Measurements from ENCODE around the gene TRIOBP. TPM values are rescaled to one million over a fixed set of nuclear protein-coding genes. Genes with fewer than 3 reads are reported as not detected.

The TRIOBP gene
- total and polyA plus RNA-seq, 2 of the 13 experiments (the other 11 are each of a cell fraction or from before 2014, with no cell fraction given): 6.1 to 15.4 TPM

DNA sequence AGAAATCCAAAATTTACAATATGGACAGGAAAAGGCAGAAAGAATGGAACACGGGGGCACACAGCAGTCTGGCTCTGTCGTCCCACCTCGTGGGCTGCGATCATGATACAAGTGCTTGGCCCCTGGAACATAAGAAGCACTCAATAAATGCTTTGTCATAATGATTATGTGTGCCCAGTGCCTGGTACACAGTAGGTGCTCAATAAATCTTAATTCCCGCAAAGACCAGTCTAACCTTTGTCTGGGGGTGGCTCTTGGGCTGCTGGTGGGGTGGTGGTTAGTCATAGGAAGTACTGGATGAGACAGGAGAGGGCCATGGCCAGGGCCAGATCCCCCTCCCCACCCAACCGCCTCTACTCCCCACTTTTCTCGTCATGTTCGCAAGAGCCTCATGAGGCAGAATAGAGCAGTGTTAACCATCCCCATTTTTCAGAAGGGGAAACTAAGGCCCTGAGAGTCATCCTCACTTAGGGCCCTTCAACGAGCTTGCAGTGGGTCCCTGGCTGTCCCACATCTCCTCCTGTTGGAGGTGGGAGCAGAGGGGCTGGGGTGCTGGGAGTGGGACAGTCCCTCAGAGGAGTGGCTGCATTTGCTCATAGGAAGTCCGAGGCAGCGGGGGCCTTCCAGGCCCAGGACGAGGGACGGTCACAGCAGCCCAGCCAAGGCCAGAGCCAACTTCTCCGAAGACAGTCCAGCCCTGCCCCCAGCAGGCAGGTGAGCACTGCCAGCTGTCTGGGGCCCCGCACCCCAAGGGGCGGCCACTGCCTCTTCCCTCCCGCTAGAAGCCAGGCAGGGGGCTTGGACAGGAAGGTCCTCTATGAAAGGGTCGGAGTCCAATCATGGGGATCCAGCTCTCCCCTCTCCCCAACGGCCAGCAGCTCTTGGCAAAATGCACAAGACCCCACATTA lies 36.1 kb downstream of the TRIOBP start (continued):
- TF ChIP-seq, protein P1, sequence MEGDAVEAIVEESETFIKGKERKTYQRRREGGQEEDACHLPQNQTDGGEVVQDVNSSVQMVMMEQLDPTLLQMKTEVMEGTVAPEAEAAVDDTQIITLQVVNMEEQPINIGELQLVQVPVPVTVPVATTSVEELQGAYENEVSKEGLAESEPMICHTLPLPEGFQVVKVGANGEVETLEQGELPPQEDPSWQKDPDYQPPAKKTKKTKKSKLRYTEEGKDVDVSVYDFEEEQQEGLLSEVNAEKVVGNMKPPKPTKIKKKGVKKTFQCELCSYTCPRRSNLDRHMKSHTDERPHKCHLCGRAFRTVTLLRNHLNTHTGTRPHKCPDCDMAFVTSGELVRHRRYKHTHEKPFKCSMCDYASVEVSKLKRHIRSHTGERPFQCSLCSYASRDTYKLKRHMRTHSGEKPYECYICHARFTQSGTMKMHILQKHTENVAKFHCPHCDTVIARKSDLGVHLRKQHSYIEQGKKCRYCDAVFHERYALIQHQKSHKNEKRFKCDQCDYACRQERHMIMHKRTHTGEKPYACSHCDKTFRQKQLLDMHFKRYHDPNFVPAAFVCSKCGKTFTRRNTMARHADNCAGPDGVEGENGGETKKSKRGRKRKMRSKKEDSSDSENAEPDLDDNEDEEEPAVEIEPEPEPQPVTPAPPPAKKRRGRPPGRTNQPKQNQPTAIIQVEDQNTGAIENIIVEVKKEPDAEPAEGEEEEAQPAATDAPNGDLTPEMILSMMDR (CRISPR knock-in tag; IDR thresholded peaks at IDR 0.05): peak; percentile 54
- peak; percentile 1; the same call in 1 of the 2 replicates for TF ChIP-seq SALL1 (CRISPR knock-in tag; IDR thresholded peaks at IDR 0.05)
- TF ChIP-seq ZNF552 (CRISPR knock-in tag; IDR thresholded peaks at IDR 0.05; ENCODE audit: borderline replicate concordance): no peak
- no peak for TF ChIP-seq ZNF44 (CRISPR knock-in tag; IDR thresholded peaks at IDR 0.05)
- TF ChIP-seq CEBPB (IDR thresholded peaks at IDR 0.05; ENCODE audit: borderline replicate concordance, low read depth, low read length): no peak
- TF ChIP-seq JUND (CRISPR knock-in tag; IDR thresholded peaks at IDR 0.05): no peak
- TF ChIP-seq, protein P2, sequence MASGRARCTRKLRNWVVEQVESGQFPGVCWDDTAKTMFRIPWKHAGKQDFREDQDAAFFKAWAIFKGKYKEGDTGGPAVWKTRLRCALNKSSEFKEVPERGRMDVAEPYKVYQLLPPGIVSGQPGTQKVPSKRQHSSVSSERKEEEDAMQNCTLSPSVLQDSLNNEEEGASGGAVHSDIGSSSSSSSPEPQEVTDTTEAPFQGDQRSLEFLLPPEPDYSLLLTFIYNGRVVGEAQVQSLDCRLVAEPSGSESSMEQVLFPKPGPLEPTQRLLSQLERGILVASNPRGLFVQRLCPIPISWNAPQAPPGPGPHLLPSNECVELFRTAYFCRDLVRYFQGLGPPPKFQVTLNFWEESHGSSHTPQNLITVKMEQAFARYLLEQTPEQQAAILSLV (CRISPR knock-in tag; IDR thresholded peaks at IDR 0.05; ENCODE audit: borderline replicate concordance): no peak
- no peak for TF ChIP-seq RORA (CRISPR knock-in tag; IDR thresholded peaks at IDR 0.05)
- TF ChIP-seq, protein P3, sequence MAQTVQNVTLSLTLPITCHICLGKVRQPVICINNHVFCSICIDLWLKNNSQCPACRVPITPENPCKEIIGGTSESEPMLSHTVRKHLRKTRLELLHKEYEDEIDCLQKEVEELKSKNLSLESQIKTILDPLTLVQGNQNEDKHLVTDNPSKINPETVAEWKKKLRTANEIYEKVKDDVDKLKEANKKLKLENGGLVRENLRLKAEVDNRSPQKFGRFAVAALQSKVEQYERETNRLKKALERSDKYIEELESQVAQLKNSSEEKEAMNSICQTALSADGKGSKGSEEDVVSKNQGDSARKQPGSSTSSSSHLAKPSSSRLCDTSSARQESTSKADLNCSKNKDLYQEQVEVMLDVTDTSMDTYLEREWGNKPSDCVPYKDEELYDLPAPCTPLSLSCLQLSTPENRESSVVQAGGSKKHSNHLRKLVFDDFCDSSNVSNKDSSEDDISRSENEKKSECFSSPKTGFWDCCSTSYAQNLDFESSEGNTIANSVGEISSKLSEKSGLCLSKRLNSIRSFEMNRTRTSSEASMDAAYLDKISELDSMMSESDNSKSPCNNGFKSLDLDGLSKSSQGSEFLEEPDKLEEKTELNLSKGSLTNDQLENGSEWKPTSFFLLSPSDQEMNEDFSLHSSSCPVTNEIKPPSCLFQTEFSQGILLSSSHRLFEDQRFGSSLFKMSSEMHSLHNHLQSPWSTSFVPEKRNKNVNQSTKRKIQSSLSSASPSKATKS (CRISPR knock-in tag; IDR thresholded peaks at IDR 0.05): no peak
- TF ChIP-seq GMEB1 (CRISPR knock-in tag; IDR thresholded peaks at IDR 0.05; ENCODE audit: borderline replicate concordance): no peak
- TF ChIP-seq, protein P4, sequence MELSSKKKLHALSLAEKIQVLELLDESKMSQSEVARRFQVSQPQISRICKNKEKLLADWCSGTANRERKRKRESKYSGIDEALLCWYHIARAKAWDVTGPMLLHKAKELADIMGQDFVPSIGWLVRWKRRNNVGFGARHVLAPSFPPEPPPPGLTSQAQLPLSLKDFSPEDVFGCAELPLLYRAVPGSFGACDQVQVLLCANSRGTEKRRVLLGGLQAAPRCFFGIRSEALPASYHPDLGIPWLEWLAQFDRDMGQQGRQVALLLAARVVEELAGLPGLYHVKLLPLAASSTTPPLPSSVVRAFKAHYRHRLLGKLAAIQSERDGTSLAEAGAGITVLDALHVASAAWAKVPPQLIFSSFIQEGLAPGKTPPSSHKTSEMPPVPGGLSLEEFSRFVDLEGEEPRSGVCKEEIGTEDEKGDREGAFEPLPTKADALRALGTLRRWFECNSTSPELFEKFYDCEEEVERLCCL (CRISPR knock-in tag; IDR thresholded peaks at IDR 0.05; ENCODE audit: borderline replicate concordance): 0 out of 2 replicates have a peak, but pooled peaks have one; percentile 28
- no peak for TF ChIP-seq SMARCC2 (IDR thresholded peaks at IDR 0.05)
